HCT116 (cell line): ENCODE results near the gene FOSB. TPM values are rescaled to one million over a fixed set of nuclear protein-coding genes. Genes with fewer than 3 reads are reported as not detected.

Experiments used
- ATAC-seq: fragments of 200-7000 bp; cut with Tn5 transposase; 2 replicates; pipeline ENCODE4 v1.9.1; 2020; ENCODE audit warnings: mild to moderate bottlenecking, moderate library complexity
- BruUV-seq: library from RNA; stranded (reverse); fragments of 400-500 nt; replicated peaks from 2 replicates; lab custom pipeline; 2021; lab: Mats Ljungman, UMichigan
- CTCF ChIA-PET: fragments of 300-600 bp; sonication (Branson Sonifier 250); formaldehyde crosslinking; loops from one replicate; lab custom pipeline; 2021; ENCODE audit warnings: antibody characterized with exemption; lab: Charles Lee
- POLR2A ChIA-PET: fragments of 300-600, 350-600 bp; sonication (Branson Sonifier 250); formaldehyde crosslinking; loops from one replicate; lab custom pipeline; 2021; ENCODE audit warnings: antibody characterized with exemption; lab: Charles Lee
- RAD21 ChIA-PET, 2 experiments: fragments of 300-600 bp; sonication (Branson Sonifier 250); formaldehyde crosslinking; loops; one replicate each; lab custom pipeline; 2023; ENCODE audit warnings: low total read pairs in 2 of 2; ENCODE audit not compliant: uncharacterized antibody in 2 of 2, unreplicated experiment in 2 of 2, low non-redundant PET in 1 of 2; lab: Charles Lee
- DNase-seq: peaks from one replicate; pipeline ENCODE4 v3.0.0-alpha.2; 2010; ENCODE audit warnings: low read depth, low spot score
- H2AFZ ChIP-seq: fragments of 200-600 bp; shearing (Covaris generic), sonication (generic); 2 replicates; pipeline ENCODE4 v1.6.1; 2017; ENCODE audit warnings: low read depth, mixed run types, mixed read lengths, antibody characterized with exemption, low read length; ENCODE audit not compliant: poor library complexity, severe bottlenecking
- H3K27ac ChIP-seq: 2 replicates; pipeline ENCODE4 v1.5.1; 2012; ENCODE audit warnings: low read depth, low read length
- H3K27me3 ChIP-seq: fragments of 200-600 bp; sonication (generic); 2 replicates; pipeline ENCODE4 v1.6.1; 2016; ENCODE audit warnings: mixed run types, low read length, mixed read lengths; ENCODE audit not compliant: insufficient read depth
- H3K36me3 ChIP-seq, 2 experiments: fragments of 200-500 bp in 1 of 2; fragments of 200-600 bp in 1 of 2; sonication (Bioruptor generic) in 1 of 2; sonication (generic) in 1 of 2; 2 replicates each; pipeline versions ENCODE4 v1.5.1 to v1.6.1; 2014 to 2016; ENCODE audit warnings: low read length in 2 of 2, inconsistent platforms in 1 of 2, mixed read lengths in 1 of 2, mixed run types in 1 of 2; ENCODE audit not compliant: insufficient read depth in 2 of 2, control insufficient read depth in 1 of 2
- H3K4me1 ChIP-seq, 2 experiments: fragments of 200-600 bp in 1 of 2; sonication (generic) in 1 of 2; 2 replicates each; pipeline versions ENCODE4 v1.5.1 to v1.6.1; 2012 to 2017; ENCODE audit warnings: low read length in 2 of 2, inconsistent platforms in 1 of 2, mild to moderate bottlenecking in 1 of 2, mixed read lengths in 1 of 2, mixed run types in 1 of 2, moderate library complexity in 1 of 2; ENCODE audit not compliant: insufficient read depth in 2 of 2, control insufficient read depth in 1 of 2
- H3K4me2 ChIP-seq: fragments of 200-600 bp; sonication (generic); 2 replicates; pipeline ENCODE4 v1.6.1; 2017; ENCODE audit warnings: mixed run types, low read length, mixed read lengths
- H3K4me3 ChIP-seq, 2 experiments: fragments of 200-600 bp in 1 of 2; sonication (generic) in 1 of 2; replicated peaks in 1 of 2; 2 replicates each; pipeline ENCODE4 v1.5.1; 2011 to 2016; ENCODE audit warnings: low read length in 2 of 2, control low read depth in 1 of 2, low read depth in 1 of 2, mild to moderate bottlenecking in 1 of 2, mixed read lengths in 1 of 2, mixed run types in 1 of 2
- H3K79me2 ChIP-seq: fragments of 200-600 bp; sonication (generic); 2 replicates; pipeline ENCODE4 v1.6.1; 2017; ENCODE audit warnings: mild to moderate bottlenecking, mixed run types, low read length, moderate library complexity, mixed read lengths; ENCODE audit not compliant: insufficient read depth
- H3K9ac ChIP-seq: fragments of 200-600 bp; sonication (generic); 2 replicates; pipeline ENCODE4 v1.6.1; 2016; ENCODE audit warnings: low read length, mixed read lengths
- H3K9me2 ChIP-seq: fragments of 200-600 bp; sonication (generic), shearing (Covaris generic); 2 replicates; pipeline ENCODE4 v1.6.1; 2017; ENCODE audit warnings: mixed run types, mild to moderate bottlenecking, moderate library complexity; ENCODE audit not compliant: insufficient read depth
- H3K9me3 ChIP-seq, 2 experiments: fragments of 200-500 bp in 1 of 2; fragments of 200-600 bp in 1 of 2; sonication (Bioruptor generic) in 1 of 2; sonication (generic) in 1 of 2; 2 replicates each; pipeline ENCODE4 v1.6.1; 2014 to 2017; ENCODE audit warnings: low read length in 2 of 2, mixed read lengths in 2 of 2, inconsistent platforms in 1 of 2, low read depth in 1 of 2, mild to moderate bottlenecking in 1 of 2, mixed run types in 1 of 2, moderate library complexity in 1 of 2; ENCODE audit not compliant: control insufficient read depth in 1 of 2, insufficient read depth in 1 of 2
- H4K20me1 ChIP-seq: fragments of 200-600 bp; sonication (generic), shearing (Covaris generic); 2 replicates; pipeline ENCODE4 v1.6.1; 2017; ENCODE audit warnings: mixed run types, mild to moderate bottlenecking, moderate library complexity; ENCODE audit not compliant: insufficient read depth
- CBX3 ChIP-seq: IDR thresholded peaks from 2 replicates; pipeline ENCODE4 v1.6.1; 2012; ENCODE audit warnings: low read depth
- EGR1 ChIP-seq: IDR thresholded peaks from 2 replicates; pipeline ENCODE4 v1.6.1; 2012; ENCODE audit warnings: low read depth
- EZH2 ChIP-seq: fragments of 200-600 bp; sonication (generic); IDR thresholded peaks from 2 replicates; pipeline ENCODE4 v1.6.1; 2017; ENCODE audit warnings: antibody characterized with exemption, mixed run types
- JUND ChIP-seq: IDR thresholded peaks from 2 replicates; pipeline ENCODE4 v1.6.1; 2012
- POLR2AphosphoS5 ChIP-seq: IDR thresholded peaks from 2 replicates; pipeline ENCODE4 v1.6.1; 2011; ENCODE audit warnings: mild to moderate bottlenecking, low read depth, low read length, moderate library complexity
- SIN3A ChIP-seq: IDR thresholded peaks from 2 replicates; pipeline ENCODE4 v1.6.1; 2012; ENCODE audit warnings: low read depth
- SP1 ChIP-seq: IDR thresholded peaks from 2 replicates; pipeline ENCODE4 v1.6.1; 2012; ENCODE audit warnings: low read depth
- TCF7L2 ChIP-seq: IDR thresholded peaks from 2 replicates; pipeline ENCODE4 v1.7.0; 2011; ENCODE audit warnings: borderline replicate concordance, inconsistent platforms; ENCODE audit not compliant: insufficient read depth, insufficient read length; ENCODE audit errors: extremely low read depth
- ZFX ChIP-seq: fragments of 450-650 bp; IDR thresholded peaks from 2 replicates; pipeline ENCODE4 v1.6.1; 2017
- intact Hi-C: fragments of 100-400 bp; cut with micrococcal nuclease; formaldehyde crosslinking; loops from 2 replicates; pipeline ENCODE4 v1.10.0; 2022
- total RNA-seq: library from RNA; stranded (reverse); gene quantifications from one replicate; pipeline ENCODE4 v1.2.1, GENCODE V29; 2021; ENCODE audit not compliant: unreplicated experiment
- TF ChIP-seq, protein P1 (sequence below): IDR thresholded peaks from 2 replicates; pipeline ENCODE4 v1.6.1; 2012
- TF ChIP-seq, protein P2 (sequence below): IDR thresholded peaks from 2 replicates; pipeline ENCODE4 v1.6.1; 2012
- TF ChIP-seq, protein P3 (sequence below), 3 experiments: fragments of 200-600 bp in 1 of 3; sonication (generic) in 1 of 3; IDR thresholded peaks in 2 of 3; conservative IDR thresholded peaks in 1 of 3; 2 replicates each; pipeline ENCODE4 v1.5.1; 2012 to 2017; ENCODE audit warnings: low read depth in 2 of 3, low read length in 2 of 3, antibody characterized with exemption in 1 of 3, borderline replicate concordance in 1 of 3, control low read depth in 1 of 3, mild to moderate bottlenecking in 1 of 3, mixed read lengths in 1 of 3, mixed run types in 1 of 3, moderate library complexity in 1 of 3; ENCODE audit not compliant: insufficient read depth in 1 of 3

Gene FOSB
- total RNA-seq, 1 experiment from 2014 or later = 12.6 TPM

DNA sequence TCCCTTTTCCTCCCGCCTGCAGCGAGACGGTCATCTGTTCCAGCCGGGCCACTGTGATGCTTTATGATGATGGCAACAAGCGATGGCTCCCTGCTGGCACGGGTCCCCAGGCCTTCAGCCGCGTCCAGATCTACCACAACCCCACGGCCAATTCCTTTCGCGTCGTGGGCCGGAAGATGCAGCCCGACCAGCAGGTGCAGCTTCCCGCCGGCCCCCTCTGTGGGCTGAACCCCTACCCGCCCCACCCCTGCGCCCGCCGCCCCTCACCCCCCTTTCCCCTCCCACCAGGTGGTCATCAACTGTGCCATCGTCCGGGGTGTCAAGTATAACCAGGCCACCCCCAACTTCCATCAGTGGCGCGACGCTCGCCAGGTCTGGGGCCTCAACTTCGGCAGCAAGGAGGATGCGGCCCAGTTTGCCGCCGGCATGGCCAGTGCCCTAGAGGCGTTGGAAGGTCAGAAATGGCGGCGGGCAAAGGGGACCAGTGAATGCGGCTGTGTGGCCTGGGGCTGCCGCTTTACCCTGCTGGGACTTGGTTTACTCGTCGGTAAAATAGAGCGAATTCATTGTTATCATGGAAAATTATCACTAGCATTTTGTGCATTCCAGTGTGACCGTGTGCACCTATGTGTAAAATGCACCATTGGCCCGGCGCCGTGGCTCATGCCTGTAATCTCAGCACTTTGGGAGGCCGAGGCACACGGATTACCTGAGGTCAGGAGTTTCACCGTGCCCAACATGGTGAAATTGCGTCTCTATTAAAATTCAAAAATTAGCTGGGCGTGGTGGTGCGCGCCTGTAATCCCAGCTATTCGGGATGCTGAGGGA lies 50.1 kb downstream of the FOSB start:
- H3K9me3 ChIP-seq = no peaks in the 10 kb centered on the region
- H3K4me3 ChIP-seq = no peak overlapping the region
- intact Hi-C loops = no loop called here
- H2AFZ ChIP-seq = no peak overlapping the region
- ChIA-PET CTCF (no interaction called here), POLR2A (no interaction called here), RAD21 (no interaction called here)
- peaks cover 68% of the 10 kb centered on the region for H3K79me2 ChIP-seq
- BruUV-seq = no TSS peak
- H3K4me1 ChIP-seq = peaks cover 32 to 69% of the 10 kb centered on the region in 2 experiments
- no peaks in the 10 kb centered on the region; the same call in 1 of the 2 replicates for H4K20me1 ChIP-seq
- H3K9ac ChIP-seq = no peak overlapping the region
- H3K4me2 ChIP-seq = no peak overlapping the region
- H3K9me2 ChIP-seq = no peaks in the 10 kb centered on the region
- no peak for TF ChIP-seq TCF7L2
- TF ChIP-seq, protein P1, sequence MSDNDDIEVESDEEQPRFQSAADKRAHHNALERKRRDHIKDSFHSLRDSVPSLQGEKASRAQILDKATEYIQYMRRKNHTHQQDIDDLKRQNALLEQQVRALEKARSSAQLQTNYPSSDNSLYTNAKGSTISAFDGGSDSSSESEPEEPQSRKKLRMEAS = no peak
- no peak for TF ChIP-seq SP1
- no peak for TF ChIP-seq POLR2AphosphoS5
- no peak for TF ChIP-seq SIN3A
- no peak for TF ChIP-seq EGR1
- TF ChIP-seq, protein P2, sequence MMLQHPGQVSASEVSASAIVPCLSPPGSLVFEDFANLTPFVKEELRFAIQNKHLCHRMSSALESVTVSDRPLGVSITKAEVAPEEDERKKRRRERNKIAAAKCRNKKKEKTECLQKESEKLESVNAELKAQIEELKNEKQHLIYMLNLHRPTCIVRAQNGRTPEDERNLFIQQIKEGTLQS = no peak
- no peak for TF ChIP-seq ZFX
- TF ChIP-seq, protein P3, sequence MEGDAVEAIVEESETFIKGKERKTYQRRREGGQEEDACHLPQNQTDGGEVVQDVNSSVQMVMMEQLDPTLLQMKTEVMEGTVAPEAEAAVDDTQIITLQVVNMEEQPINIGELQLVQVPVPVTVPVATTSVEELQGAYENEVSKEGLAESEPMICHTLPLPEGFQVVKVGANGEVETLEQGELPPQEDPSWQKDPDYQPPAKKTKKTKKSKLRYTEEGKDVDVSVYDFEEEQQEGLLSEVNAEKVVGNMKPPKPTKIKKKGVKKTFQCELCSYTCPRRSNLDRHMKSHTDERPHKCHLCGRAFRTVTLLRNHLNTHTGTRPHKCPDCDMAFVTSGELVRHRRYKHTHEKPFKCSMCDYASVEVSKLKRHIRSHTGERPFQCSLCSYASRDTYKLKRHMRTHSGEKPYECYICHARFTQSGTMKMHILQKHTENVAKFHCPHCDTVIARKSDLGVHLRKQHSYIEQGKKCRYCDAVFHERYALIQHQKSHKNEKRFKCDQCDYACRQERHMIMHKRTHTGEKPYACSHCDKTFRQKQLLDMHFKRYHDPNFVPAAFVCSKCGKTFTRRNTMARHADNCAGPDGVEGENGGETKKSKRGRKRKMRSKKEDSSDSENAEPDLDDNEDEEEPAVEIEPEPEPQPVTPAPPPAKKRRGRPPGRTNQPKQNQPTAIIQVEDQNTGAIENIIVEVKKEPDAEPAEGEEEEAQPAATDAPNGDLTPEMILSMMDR (IDR thresholded peaks at IDR 0.05 in 2 of 3, conservative IDR thresholded peaks at IDR 0.05 in 1 of 3; ENCODE audit: borderline replicate concordance in 1 of 3, insufficient read depth in 1 of 3, low read depth in 2 of 3, low read length in 2 of 3) = no peak
- no peak for TF ChIP-seq JUND
- TF ChIP-seq CBX3 = no peak
- TF ChIP-seq EZH2 = no peak
- H3K36me3 ChIP-seq = peaks cover 11 to 22% of the 10 kb centered on the region in 2 experiments; a peak in 2 of 4 replicates
- ATAC-seq (no peak), DNase-seq (no peak)
- no peaks in the 10 kb centered on the region for H3K27me3 ChIP-seq
- no peak overlapping the region for H3K27ac ChIP-seq
